Spleen (tissue), 7 donors: Measurements from ENCODE around the gene LRRC8B.

Experiments used
- POLR2AphosphoS5 ChIP-seq, 3 donors: sonication (generic); formaldehyde crosslinking; IDR thresholded peaks; one replicate each; pipeline ENCODE4 v1.5.1; 2017; ENCODE audit warnings: antibody characterized with exemption in 3 of 3
- TF ChIP-seq, protein P1 (sequence below), 11 experiments: fragments of 200-600 bp in 7 of 11; fragments of 450-650 bp in 4 of 11; sonication (generic) in 4 of 11; IDR thresholded peaks in 8 of 11; conservative IDR thresholded peaks in 3 of 11; 1 replicate in 7 of 11; 2 replicates in 4 of 11; pipeline versions ENCODE4 v1.4.0 to v1.8.0; 2016 to 2021; ENCODE audit warnings: antibody characterized with exemption in 11 of 11, inconsistent platforms in 4 of 11, mild to moderate bottlenecking in 1 of 11
- donor health status: DM: no; HTN: no; CAD: no; lungs with moderate emphysema.
- donor health status: DM: no; HTN: no; CAD: no.
- donor health status: DM: no; HTN: no; CAD: no.

GRCh38 chr1:89529196-89529595, 4.6 kb downstream of the LRRC8B start:
- TF ChIP-seq, protein P1, sequence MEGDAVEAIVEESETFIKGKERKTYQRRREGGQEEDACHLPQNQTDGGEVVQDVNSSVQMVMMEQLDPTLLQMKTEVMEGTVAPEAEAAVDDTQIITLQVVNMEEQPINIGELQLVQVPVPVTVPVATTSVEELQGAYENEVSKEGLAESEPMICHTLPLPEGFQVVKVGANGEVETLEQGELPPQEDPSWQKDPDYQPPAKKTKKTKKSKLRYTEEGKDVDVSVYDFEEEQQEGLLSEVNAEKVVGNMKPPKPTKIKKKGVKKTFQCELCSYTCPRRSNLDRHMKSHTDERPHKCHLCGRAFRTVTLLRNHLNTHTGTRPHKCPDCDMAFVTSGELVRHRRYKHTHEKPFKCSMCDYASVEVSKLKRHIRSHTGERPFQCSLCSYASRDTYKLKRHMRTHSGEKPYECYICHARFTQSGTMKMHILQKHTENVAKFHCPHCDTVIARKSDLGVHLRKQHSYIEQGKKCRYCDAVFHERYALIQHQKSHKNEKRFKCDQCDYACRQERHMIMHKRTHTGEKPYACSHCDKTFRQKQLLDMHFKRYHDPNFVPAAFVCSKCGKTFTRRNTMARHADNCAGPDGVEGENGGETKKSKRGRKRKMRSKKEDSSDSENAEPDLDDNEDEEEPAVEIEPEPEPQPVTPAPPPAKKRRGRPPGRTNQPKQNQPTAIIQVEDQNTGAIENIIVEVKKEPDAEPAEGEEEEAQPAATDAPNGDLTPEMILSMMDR (IDR thresholded peaks at IDR 0.05 in 8 of 11, conservative IDR thresholded peaks at IDR 0.05 in 3 of 11) = no peak
- no peak for TF ChIP-seq POLR2AphosphoS5 (IDR thresholded peaks at IDR 0.05)
